ENCODE results near the gene CCL4L2.

DNA sequence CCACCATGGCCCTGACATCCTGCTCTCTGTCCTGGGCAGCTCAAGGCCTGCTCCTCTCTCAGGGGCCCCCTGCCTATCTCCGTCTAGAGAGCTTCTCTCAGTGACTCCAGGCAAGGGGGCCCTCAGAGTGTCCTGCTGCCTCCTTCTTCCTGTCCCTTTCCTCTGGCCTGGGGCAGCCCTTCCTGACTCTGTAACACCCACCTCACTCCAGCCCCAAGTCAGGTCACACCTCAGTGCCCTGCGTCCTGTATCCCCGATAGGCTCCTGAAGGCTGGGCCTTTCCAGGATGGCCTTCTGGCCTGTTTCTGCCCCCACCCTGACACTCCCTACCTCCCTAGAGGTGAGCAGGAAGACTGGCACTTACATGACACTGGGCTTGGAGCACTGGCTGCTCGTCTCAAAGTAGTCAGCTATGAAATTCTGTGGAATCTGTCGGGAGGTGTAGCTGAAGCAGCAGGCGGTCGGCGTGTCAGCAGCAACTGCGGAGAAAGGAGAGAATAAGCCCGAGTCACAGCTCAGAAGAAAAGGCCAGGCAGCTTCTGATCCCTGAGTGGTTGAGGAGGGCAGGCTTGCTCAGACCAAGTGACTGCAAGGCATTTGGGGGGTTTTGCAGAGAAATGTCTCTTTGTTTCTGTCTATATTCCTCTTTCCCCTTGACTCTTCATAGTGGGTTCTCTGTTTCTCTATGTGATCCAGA lies 15.3 kb upstream of the CCL4L2 start:
- TF ChIP-seq, protein P1, sequence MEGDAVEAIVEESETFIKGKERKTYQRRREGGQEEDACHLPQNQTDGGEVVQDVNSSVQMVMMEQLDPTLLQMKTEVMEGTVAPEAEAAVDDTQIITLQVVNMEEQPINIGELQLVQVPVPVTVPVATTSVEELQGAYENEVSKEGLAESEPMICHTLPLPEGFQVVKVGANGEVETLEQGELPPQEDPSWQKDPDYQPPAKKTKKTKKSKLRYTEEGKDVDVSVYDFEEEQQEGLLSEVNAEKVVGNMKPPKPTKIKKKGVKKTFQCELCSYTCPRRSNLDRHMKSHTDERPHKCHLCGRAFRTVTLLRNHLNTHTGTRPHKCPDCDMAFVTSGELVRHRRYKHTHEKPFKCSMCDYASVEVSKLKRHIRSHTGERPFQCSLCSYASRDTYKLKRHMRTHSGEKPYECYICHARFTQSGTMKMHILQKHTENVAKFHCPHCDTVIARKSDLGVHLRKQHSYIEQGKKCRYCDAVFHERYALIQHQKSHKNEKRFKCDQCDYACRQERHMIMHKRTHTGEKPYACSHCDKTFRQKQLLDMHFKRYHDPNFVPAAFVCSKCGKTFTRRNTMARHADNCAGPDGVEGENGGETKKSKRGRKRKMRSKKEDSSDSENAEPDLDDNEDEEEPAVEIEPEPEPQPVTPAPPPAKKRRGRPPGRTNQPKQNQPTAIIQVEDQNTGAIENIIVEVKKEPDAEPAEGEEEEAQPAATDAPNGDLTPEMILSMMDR (IDR thresholded peaks at IDR 0.05; ENCODE audit: insufficient read depth, low read length) = no peak
- TF ChIP-seq POLR2AphosphoS5 (IDR thresholded peaks at IDR 0.05; ENCODE audit: low read depth) = no peak
- no peak for TF ChIP-seq GABPA (IDR thresholded peaks at IDR 0.05; ENCODE audit: low read depth)
